ENCODE measurements around the gene CDH5.
A peak's percentile ranks its signal among the peaks of the same experiment; 100 is the strongest.

CDH5 gene

GRCh38 chr16:66403531-66404145, 37.1 kb downstream of the CDH5 start:
- DNase-seq (ENCODE audit: low read depth) = no peak
- H3K4me3 ChIP-seq (ENCODE audit: low read depth, low read length) = no peak overlapping the region
- TF ChIP-seq MAX (IDR thresholded peaks at IDR 0.05; ENCODE audit: low read depth, low read length) (no peak), CTCF (IDR thresholded peaks at IDR 0.05; ENCODE audit: low read depth, low read length) (no peak), POLR2A (IDR thresholded peaks at IDR 0.05; ENCODE audit: extremely low read depth, insufficient read length) (no peak), MYC (IDR thresholded peaks at IDR 0.05; ENCODE audit: low read depth, low read length) (no peak)

- TF ChIP-seq MYC (IDR thresholded peaks at IDR 0.05; ENCODE audit: low read depth, low read length) (no peak), POLR2A (IDR thresholded peaks at IDR 0.05; ENCODE audit: extremely low read depth, insufficient read length) (no peak)
Measured at GRCh38 chr16:66405057-66405783, 38.7 kb downstream of the CDH5 start.

GRCh38 chr16:66406534-66407221, 40.2 kb downstream of the CDH5 start:
- DNase-seq (ENCODE audit: low read depth) = peak; percentile 74
- H3K4me3 ChIP-seq (ENCODE audit: low read depth, low read length) = peak overlapping the region; percentile 34
- TF ChIP-seq MYC (IDR thresholded peaks at IDR 0.05; ENCODE audit: low read depth, low read length) = no peak
- no peak for TF ChIP-seq POLR2A (IDR thresholded peaks at IDR 0.05; ENCODE audit: extremely low read depth, insufficient read length)
- TF ChIP-seq MAX (IDR thresholded peaks at IDR 0.05; ENCODE audit: low read depth, low read length) = no peak
- peak; percentile 63 for TF ChIP-seq CTCF (IDR thresholded peaks at IDR 0.05; ENCODE audit: low read depth, low read length)

More at GRCh38 chr16:66405057-66405783, 38.7 kb downstream of the CDH5 start:
- no peak for DNase-seq (ENCODE audit: low read depth)
- no peak overlapping the region for H3K4me3 ChIP-seq (ENCODE audit: low read depth, low read length)

- DNase-seq (ENCODE audit: low read depth) = peak; percentile 56
- TF ChIP-seq MYC (IDR thresholded peaks at IDR 0.05; ENCODE audit: low read depth, low read length) = no peak
- no peak for TF ChIP-seq POLR2A (IDR thresholded peaks at IDR 0.05; ENCODE audit: extremely low read depth, insufficient read length)
- TF ChIP-seq CTCF (IDR thresholded peaks at IDR 0.05; ENCODE audit: low read depth, low read length) = no peak
- no peak for TF ChIP-seq MAX (IDR thresholded peaks at IDR 0.05; ENCODE audit: low read depth, low read length)
- H3K4me3 ChIP-seq (ENCODE audit: low read depth, low read length) = peak overlapping the region; percentile 14
Measured at GRCh38 chr16:66408163-66409048, 41.9 kb downstream of the CDH5 start.

- DNase-seq (ENCODE audit: low read depth) = no peak
- TF ChIP-seq POLR2A (IDR thresholded peaks at IDR 0.05; ENCODE audit: extremely low read depth, insufficient read length) (no peak), MYC (IDR thresholded peaks at IDR 0.05; ENCODE audit: low read depth, low read length) (no peak), CTCF (IDR thresholded peaks at IDR 0.05; ENCODE audit: low read depth, low read length) (no peak), MAX (IDR thresholded peaks at IDR 0.05; ENCODE audit: low read depth, low read length) (no peak)
- no peak overlapping the region for H3K4me3 ChIP-seq (ENCODE audit: low read depth, low read length)
Measured at GRCh38 chr16:66409156-66409555, 42.7 kb downstream of the CDH5 start.
